Measurements from ENCODE around the gene CHMP2A.

CHMP2A gene

DNA sequence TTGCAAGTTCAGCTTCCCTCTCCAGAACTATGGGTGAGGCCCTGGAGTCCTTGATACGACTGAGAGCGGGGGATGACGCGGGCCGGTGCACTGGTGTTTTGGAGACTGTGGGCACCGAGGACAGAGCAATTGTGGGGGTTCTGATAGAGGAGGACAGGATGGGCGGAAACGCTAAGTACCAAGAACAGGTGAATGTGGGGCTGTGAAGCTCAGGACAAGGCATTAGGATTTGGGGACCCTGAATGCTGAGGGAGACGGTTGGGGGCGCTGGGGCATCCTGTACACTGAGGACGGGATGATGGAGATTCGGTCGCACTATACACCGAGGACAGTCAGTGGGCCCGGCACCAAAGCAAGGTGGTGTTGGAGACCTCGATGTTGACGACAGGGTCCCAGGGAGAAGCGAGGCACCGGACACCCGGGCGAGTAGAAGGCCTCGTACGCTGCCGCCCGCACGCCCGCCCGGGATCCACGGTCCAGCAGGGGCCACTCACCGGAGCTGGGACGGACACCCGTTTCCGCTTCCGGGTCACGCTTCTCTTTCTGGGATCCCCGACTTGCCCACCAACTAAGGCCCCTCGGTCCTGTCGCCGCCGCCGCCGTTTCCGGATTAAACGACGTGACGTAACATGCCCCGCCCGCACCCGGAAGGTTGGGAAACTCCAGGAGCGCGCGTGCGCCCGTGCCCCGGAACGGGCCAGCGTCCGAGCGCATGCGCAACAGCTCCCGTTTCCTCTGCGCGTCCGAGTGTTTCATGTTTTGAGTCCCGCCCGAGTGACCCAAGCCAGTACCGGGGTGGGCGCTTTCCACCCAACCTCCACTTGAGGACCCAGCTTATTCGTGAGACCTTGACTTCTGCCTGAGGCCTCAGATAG lies at the start of gene CHMP2A (continued):
- TF ChIP-seq, protein P1, sequence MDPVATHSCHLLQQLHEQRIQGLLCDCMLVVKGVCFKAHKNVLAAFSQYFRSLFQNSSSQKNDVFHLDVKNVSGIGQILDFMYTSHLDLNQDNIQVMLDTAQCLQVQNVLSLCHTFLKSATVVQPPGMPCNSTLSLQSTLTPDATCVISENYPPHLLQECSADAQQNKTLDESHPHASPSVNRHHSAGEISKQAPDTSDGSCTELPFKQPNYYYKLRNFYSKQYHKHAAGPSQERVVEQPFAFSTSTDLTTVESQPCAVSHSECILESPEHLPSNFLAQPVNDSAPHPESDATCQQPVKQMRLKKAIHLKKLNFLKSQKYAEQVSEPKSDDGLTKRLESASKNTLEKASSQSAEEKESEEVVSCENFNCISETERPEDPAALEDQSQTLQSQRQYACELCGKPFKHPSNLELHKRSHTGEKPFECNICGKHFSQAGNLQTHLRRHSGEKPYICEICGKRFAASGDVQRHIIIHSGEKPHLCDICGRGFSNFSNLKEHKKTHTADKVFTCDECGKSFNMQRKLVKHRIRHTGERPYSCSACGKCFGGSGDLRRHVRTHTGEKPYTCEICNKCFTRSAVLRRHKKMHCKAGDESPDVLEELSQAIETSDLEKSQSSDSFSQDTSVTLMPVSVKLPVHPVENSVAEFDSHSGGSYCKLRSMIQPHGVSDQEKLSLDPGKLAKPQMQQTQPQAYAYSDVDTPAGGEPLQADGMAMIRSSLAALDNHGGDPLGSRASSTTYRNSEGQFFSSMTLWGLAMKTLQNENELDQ (tag by site-specific recombination; IDR thresholded peaks at IDR 0.05; ENCODE audit: low read depth): no peak
- TF ChIP-seq ZNF311 (tag by site-specific recombination; IDR thresholded peaks at IDR 0.05; ENCODE audit: borderline replicate concordance) (no peak), ZNF133 (tag by site-specific recombination; IDR thresholded peaks at IDR 0.05) (no peak), ZNF146 (tag by site-specific recombination; IDR thresholded peaks at IDR 0.05) (no peak), ZNF274 (IDR thresholded peaks at IDR 0.05; ENCODE audit: low read length) (no peak), ZNF274 (tag by site-specific recombination; IDR thresholded peaks at IDR 0.05; ENCODE audit: borderline replicate concordance) (no peak), ZNF555 (tag by site-specific recombination; conservative IDR thresholded peaks at IDR 0.05) (no peak), KLF10 (tag by site-specific recombination; IDR thresholded peaks at IDR 0.05) (no peak; the same call in 1 of the 2 replicates), ZNF10 (tag by site-specific recombination; IDR thresholded peaks at IDR 0.05) (peak; percentile 36; the same call in 1 of the 2 replicates), ZNF843 (tag by site-specific recombination; IDR thresholded peaks at IDR 0.05) (peak; percentile 88), ZNF677 (tag by site-specific recombination; IDR thresholded peaks at IDR 0.05) (no peak), GLI4 (tag by site-specific recombination; IDR thresholded peaks at IDR 0.05) (no peak), ZNF548 (tag by site-specific recombination; IDR thresholded peaks at IDR 0.05) (no peak), MYNN (tag by site-specific recombination; IDR thresholded peaks at IDR 0.05; ENCODE audit: borderline replicate concordance) (no peak), ZBTB1 (tag by site-specific recombination; IDR thresholded peaks at IDR 0.05) (no peak), ZNF747 (tag by site-specific recombination; IDR thresholded peaks at IDR 0.05) (no peak), ZNF660 (tag by site-specific recombination; IDR thresholded peaks at IDR 0.05) (peak; percentile 68), ZNF48 (tag by site-specific recombination; IDR thresholded peaks at IDR 0.05) (no peak), ZSCAN30 (tag by site-specific recombination; IDR thresholded peaks at IDR 0.05) (peak; percentile 69), ZNF768 (tag by site-specific recombination; IDR thresholded peaks at IDR 0.05) (peak; percentile 47; the same call in 1 of the 2 replicates), ZNF473 (tag by site-specific recombination; IDR thresholded peaks at IDR 0.05) (no peak), ZNF366 (tag by site-specific recombination; conservative IDR thresholded peaks at IDR 0.05) (0 out of 2 replicates have a peak, but pooled peaks have one; percentile 7), ZFP69B (tag by site-specific recombination; IDR thresholded peaks at IDR 0.05) (no peak; the same call in 1 of the 2 replicates), KLF16 (tag by site-specific recombination; IDR thresholded peaks at IDR 0.05) (peak; percentile 80)
- TF ChIP-seq, protein P2, sequence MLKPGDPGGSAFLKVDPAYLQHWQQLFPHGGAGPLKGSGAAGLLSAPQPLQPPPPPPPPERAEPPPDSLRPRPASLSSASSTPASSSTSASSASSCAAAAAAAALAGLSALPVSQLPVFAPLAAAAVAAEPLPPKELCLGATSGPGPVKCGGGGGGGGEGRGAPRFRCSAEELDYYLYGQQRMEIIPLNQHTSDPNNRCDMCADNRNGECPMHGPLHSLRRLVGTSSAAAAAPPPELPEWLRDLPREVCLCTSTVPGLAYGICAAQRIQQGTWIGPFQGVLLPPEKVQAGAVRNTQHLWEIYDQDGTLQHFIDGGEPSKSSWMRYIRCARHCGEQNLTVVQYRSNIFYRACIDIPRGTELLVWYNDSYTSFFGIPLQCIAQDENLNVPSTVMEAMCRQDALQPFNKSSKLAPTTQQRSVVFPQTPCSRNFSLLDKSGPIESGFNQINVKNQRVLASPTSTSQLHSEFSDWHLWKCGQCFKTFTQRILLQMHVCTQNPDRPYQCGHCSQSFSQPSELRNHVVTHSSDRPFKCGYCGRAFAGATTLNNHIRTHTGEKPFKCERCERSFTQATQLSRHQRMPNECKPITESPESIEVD (tag by site-specific recombination; IDR thresholded peaks at IDR 0.05): no peak
- TF ChIP-seq, protein P3, sequence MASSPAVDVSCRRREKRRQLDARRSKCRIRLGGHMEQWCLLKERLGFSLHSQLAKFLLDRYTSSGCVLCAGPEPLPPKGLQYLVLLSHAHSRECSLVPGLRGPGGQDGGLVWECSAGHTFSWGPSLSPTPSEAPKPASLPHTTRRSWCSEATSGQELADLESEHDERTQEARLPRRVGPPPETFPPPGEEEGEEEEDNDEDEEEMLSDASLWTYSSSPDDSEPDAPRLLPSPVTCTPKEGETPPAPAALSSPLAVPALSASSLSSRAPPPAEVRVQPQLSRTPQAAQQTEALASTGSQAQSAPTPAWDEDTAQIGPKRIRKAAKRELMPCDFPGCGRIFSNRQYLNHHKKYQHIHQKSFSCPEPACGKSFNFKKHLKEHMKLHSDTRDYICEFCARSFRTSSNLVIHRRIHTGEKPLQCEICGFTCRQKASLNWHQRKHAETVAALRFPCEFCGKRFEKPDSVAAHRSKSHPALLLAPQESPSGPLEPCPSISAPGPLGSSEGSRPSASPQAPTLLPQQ (tag by site-specific recombination; IDR thresholded peaks at IDR 0.05): no peak; the same call in 1 of the 2 replicates
- TF ChIP-seq, protein P4, sequence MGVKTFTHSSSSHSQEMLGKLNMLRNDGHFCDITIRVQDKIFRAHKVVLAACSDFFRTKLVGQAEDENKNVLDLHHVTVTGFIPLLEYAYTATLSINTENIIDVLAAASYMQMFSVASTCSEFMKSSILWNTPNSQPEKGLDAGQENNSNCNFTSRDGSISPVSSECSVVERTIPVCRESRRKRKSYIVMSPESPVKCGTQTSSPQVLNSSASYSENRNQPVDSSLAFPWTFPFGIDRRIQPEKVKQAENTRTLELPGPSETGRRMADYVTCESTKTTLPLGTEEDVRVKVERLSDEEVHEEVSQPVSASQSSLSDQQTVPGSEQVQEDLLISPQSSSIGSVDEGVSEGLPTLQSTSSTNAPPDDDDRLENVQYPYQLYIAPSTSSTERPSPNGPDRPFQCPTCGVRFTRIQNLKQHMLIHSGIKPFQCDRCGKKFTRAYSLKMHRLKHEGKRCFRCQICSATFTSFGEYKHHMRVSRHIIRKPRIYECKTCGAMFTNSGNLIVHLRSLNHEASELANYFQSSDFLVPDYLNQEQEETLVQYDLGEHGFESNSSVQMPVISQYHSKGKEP (tag by site-specific recombination; IDR thresholded peaks at IDR 0.05): no peak; the same call in 1 of the 2 replicates
- TF ChIP-seq, protein P5, sequence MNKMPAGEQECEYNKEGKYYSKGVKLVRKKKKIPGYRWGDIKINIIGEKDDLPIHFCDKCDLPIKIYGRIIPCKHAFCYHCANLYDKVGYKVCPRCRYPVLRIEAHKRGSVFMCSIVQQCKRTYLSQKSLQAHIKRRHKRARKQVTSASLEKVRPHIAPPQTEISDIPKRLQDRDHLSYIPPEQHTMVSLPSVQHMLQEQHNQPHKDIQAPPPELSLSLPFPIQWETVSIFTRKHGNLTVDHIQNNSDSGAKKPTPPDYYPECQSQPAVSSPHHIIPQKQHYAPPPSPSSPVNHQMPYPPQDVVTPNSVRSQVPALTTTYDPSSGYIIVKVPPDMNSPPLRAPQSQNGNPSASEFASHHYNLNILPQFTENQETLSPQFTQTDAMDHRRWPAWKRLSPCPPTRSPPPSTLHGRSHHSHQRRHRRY (tag by site-specific recombination; IDR thresholded peaks at IDR 0.05): no peak
- TF ChIP-seq, protein P6, sequence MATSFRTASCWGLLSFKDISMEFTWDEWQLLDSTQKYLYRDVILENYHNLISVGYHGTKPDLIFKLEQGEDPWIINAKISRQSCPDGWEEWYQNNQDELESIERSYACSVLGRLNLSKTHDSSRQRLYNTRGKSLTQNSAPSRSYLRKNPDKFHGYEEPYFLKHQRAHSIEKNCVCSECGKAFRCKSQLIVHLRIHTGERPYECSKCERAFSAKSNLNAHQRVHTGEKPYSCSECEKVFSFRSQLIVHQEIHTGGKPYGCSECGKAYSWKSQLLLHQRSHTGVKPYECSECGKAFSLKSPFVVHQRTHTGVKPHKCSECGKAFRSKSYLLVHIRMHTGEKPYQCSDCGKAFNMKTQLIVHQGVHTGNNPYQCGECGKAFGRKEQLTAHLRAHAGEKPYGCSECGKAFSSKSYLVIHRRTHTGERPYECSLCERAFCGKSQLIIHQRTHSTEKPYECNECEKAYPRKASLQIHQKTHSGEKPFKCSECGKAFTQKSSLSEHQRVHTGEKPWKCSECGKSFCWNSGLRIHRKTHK (tag by site-specific recombination; IDR thresholded peaks at IDR 0.05): no peak
